Astrocyte (in vitro differentiated cells and primary cell): ENCODE data around the gene WDR43. TPM values are rescaled to one million over a fixed set of nuclear protein-coding genes. Genes with fewer than 3 reads are reported as not detected.

Source experiments
- DNase-seq: peaks from one replicate; pipeline ENCODE4 v3.0.0-alpha.2; 2010; ENCODE audit warnings: low read depth
- FAIRE-seq: peaks from 2 replicates; lab custom pipeline; 2011; peaks lifted over from hg19 to GRCh38; lab: Jason Lieb, UNC
- H2AFZ ChIP-seq: 2 replicates; pipeline ENCODE4 v1.6.0; 2012; ENCODE audit warnings: low read depth, low read length, inconsistent platforms
- H3K27ac ChIP-seq: 2 replicates; pipeline ENCODE4 v1.5.1; 2011; ENCODE audit warnings: low read depth, low read length, inconsistent platforms
- H3K27me3 ChIP-seq: 2 replicates; pipeline ENCODE4 v1.6.0; 2011; ENCODE audit warnings: low read length, inconsistent platforms; ENCODE audit not compliant: insufficient read depth
- H3K36me3 ChIP-seq: 2 replicates; pipeline ENCODE4 v1.5.1; 2011; ENCODE audit warnings: low read length, inconsistent platforms; ENCODE audit not compliant: insufficient read depth
- H3K4me1 ChIP-seq: 2 replicates; pipeline ENCODE4 v1.5.1; 2011; ENCODE audit warnings: low read length, inconsistent platforms; ENCODE audit not compliant: insufficient read depth
- H3K4me2 ChIP-seq: 2 replicates; pipeline ENCODE4 v1.6.0; 2012; ENCODE audit warnings: low read length, inconsistent platforms
- H3K4me3 ChIP-seq: 2 replicates; pipeline ENCODE4 v1.5.1; 2011; ENCODE audit warnings: low read depth, mild to moderate bottlenecking, low read length, inconsistent platforms; ENCODE audit not compliant: insufficient read depth
- H3K79me2 ChIP-seq: 2 replicates; pipeline ENCODE4 v1.6.0; 2012; ENCODE audit warnings: mild to moderate bottlenecking, low read length, inconsistent platforms; ENCODE audit not compliant: insufficient read depth
- H3K9ac ChIP-seq: 2 replicates; pipeline ENCODE4 v1.6.0; 2012; ENCODE audit warnings: mild to moderate bottlenecking, low read length, inconsistent platforms
- H3K9me3 ChIP-seq: 2 replicates; pipeline ENCODE4 v1.5.1; 2012; ENCODE audit warnings: low read depth, mild to moderate bottlenecking, low read length, inconsistent platforms; ENCODE audit not compliant: insufficient read depth
- H4K20me1 ChIP-seq: 2 replicates; pipeline ENCODE4 v1.6.0; 2012; ENCODE audit warnings: low read length, inconsistent platforms; ENCODE audit not compliant: insufficient read depth
- H3K27ac Mint-ChIP-seq: one replicate; pipeline ENCODE4 v1.8.0; 2021; ENCODE audit warnings: mild to moderate bottlenecking, mixed read lengths; ENCODE audit not compliant: unreplicated experiment
- H3K27me3 Mint-ChIP-seq: one replicate; pipeline ENCODE4 v1.8.0; 2021; ENCODE audit warnings: low read depth, mixed read lengths; ENCODE audit not compliant: unreplicated experiment
- H3K36me3 Mint-ChIP-seq: one replicate; pipeline ENCODE4 v1.8.0; 2021; ENCODE audit warnings: low read depth, mixed read lengths; ENCODE audit not compliant: unreplicated experiment
- H3K4me1 Mint-ChIP-seq: one replicate; pipeline ENCODE4 v1.8.0; 2021; ENCODE audit warnings: low read depth, mixed read lengths; ENCODE audit not compliant: unreplicated experiment
- H3K4me3 Mint-ChIP-seq: one replicate; pipeline ENCODE4 v1.8.0; 2021; ENCODE audit warnings: mild to moderate bottlenecking, moderate library complexity, mixed read lengths; ENCODE audit not compliant: unreplicated experiment
- H3K9me3 Mint-ChIP-seq: one replicate; pipeline ENCODE4 v1.8.0; 2021; ENCODE audit warnings: mild to moderate bottlenecking, mixed read lengths; ENCODE audit not compliant: unreplicated experiment
- EZH2 ChIP-seq: IDR thresholded peaks from 2 replicates; pipeline ENCODE4 v1.6.1; 2012; ENCODE audit warnings: mild to moderate bottlenecking, low read length, inconsistent platforms; ENCODE audit not compliant: insufficient read depth
- total RNA-seq: library from RNA; stranded (reverse); gene quantifications from 2 replicates; pipeline ENCODE4 v1.2.1, GENCODE V29; 2021
- TF ChIP-seq, protein P1 (sequence below): IDR thresholded peaks from 2 replicates; pipeline ENCODE4 v1.5.1; 2011; ENCODE audit warnings: low read depth, mild to moderate bottlenecking, inconsistent platforms, low read length, moderate library complexity; ENCODE audit not compliant: insufficient read depth

The WDR43 gene
- total RNA-seq, 1 donor from 2014 or later = 83.9 TPM

DNA sequence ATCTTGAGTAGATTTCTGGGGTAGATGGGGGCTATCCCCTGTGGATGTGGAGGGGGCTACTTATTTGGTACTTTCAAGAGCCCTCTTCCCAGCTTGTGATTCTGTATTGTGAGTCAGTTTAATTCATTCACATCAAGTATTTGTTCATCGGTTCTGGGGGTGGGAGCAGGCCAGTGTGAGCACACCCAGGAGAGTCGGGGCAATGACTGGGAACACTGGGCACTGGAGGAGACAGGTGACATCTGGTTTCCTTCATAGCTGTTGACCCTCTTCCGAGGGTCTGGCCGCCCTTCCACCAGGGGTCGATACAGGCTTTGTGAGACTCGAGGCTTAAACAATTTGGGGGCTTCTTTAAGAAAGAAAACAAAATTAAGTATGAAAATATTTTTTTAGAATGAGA lies 84.1 kb downstream of the WDR43 start:
- DNase-seq (no peak), FAIRE-seq (no peak)
- H3K36me3 Mint-ChIP-seq = no peaks in the 10 kb centered on the region
- no peaks in the 10 kb centered on the region for H3K36me3 ChIP-seq
- H3K9me3 ChIP-seq = no peaks in the 10 kb centered on the region
- no peaks in the 10 kb centered on the region for H3K9me3 Mint-ChIP-seq
- H3K4me1 Mint-ChIP-seq = peaks cover 7% of the 10 kb centered on the region
- H3K27me3 Mint-ChIP-seq = peaks cover 21% of the 10 kb centered on the region
- no peak overlapping the region for H3K4me3 ChIP-seq
- no peak for TF ChIP-seq EZH2
- TF ChIP-seq, protein P1, sequence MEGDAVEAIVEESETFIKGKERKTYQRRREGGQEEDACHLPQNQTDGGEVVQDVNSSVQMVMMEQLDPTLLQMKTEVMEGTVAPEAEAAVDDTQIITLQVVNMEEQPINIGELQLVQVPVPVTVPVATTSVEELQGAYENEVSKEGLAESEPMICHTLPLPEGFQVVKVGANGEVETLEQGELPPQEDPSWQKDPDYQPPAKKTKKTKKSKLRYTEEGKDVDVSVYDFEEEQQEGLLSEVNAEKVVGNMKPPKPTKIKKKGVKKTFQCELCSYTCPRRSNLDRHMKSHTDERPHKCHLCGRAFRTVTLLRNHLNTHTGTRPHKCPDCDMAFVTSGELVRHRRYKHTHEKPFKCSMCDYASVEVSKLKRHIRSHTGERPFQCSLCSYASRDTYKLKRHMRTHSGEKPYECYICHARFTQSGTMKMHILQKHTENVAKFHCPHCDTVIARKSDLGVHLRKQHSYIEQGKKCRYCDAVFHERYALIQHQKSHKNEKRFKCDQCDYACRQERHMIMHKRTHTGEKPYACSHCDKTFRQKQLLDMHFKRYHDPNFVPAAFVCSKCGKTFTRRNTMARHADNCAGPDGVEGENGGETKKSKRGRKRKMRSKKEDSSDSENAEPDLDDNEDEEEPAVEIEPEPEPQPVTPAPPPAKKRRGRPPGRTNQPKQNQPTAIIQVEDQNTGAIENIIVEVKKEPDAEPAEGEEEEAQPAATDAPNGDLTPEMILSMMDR = no peak
- H4K20me1 ChIP-seq = no peaks in the 10 kb centered on the region
- no peak overlapping the region for H3K4me2 ChIP-seq
- no peak overlapping the region for H3K27ac ChIP-seq
- no peaks in the 10 kb centered on the region for H3K79me2 ChIP-seq
- H3K27ac Mint-ChIP-seq = no peak overlapping the region
- H3K9ac ChIP-seq = no peak overlapping the region
- no peak overlapping the region for H3K4me3 Mint-ChIP-seq
- no peaks in the 10 kb centered on the region for H3K27me3 ChIP-seq
- peaks cover 12% of the 10 kb centered on the region for H3K4me1 ChIP-seq
- H2AFZ ChIP-seq = no peak overlapping the region

DNA sequence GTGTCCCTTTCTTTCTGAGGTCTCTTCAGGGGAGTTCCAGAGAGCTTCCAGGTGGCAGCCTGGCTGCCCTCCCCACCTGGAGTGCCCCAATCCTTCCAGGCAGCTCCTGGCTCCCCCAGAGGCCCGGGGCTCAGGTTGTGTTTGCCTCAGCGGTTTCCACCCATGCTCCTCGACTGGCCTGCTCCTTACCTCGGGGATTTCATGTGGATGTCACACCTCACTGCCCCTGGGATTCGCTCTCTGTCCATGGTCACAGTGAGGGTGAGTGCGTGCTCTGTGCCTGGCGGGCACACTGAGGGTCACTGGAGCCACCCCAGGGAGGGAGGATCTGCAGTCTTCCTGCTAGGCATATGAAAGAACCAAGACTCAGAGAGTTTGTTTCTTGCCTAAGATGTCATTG lies 84.6 kb downstream of the WDR43 start:
- Histone ChIP-seq H3K4me3 (no peak overlapping the region), H3K79me2 (no peaks in the 10 kb centered on the region), H3K9ac (no peak overlapping the region), H3K36me3 (no peaks in the 10 kb centered on the region), H3K9me3 (no peaks in the 10 kb centered on the region), H3K4me1 (peaks cover 12% of the 10 kb centered on the region), H2AFZ (no peak overlapping the region), H4K20me1 (no peaks in the 10 kb centered on the region), H3K27me3 (no peaks in the 10 kb centered on the region), H3K27ac (no peak overlapping the region), H3K4me2 (no peak overlapping the region)
- no peak overlapping the region for H3K4me3 Mint-ChIP-seq
- no peak for TF ChIP-seq EZH2
- TF ChIP-seq, protein P1 = no peak
- FAIRE-seq (no peak), DNase-seq (no peak)
- no peaks in the 10 kb centered on the region for H3K9me3 Mint-ChIP-seq
- no peak overlapping the region for H3K27ac Mint-ChIP-seq
- H3K4me1 Mint-ChIP-seq = peaks cover 7% of the 10 kb centered on the region
- peaks cover 24% of the 10 kb centered on the region for H3K27me3 Mint-ChIP-seq
- H3K36me3 Mint-ChIP-seq = no peaks in the 10 kb centered on the region

DNA sequence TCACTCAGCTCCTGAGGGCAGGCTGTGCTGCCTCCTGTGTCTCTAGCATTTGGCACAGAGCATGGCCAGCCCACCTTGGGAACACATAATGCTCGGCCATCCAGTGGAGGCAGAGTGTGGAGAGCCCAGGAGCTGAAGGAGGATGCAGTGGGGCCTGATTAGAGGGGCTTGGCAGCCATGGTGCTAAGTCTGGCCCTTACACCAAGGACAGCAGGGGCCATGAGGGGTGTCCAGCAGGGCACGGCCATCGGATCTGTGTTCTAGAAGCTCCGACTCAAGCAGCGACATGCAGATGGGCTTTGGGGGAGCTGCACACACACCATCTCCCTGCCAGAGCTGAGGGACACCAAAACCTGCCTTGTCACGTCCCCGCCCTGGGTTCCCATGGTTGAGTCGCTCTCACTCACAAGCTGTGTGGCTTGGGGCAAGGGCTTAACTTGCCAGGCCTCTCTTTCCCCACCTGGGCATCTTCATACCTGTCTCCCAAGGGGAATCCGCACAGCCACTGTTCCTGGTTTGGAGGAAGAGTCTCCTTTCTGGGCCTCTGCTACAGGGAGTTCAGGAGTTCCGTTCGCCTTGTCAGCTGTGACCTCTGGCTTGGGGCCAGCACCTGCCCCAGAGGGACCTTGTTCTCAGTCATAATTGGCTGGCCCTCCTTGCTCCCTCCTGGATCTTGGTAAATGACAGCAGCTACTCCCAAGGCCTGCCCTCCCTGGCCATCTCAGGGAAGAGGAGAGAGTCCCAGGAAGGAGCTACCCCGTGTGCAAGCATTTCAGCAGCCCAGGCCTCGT lies 85.3 kb downstream of the WDR43 start:
- peaks cover 7% of the 10 kb centered on the region for H3K4me1 Mint-ChIP-seq
- H2AFZ ChIP-seq = no peak overlapping the region
- H3K4me1 ChIP-seq = peaks cover 12% of the 10 kb centered on the region
- H3K4me3 Mint-ChIP-seq = no peak overlapping the region
- H3K4me2 ChIP-seq = no peak overlapping the region
- no peak overlapping the region for H3K27ac Mint-ChIP-seq
- H3K9me3 Mint-ChIP-seq = no peaks in the 10 kb centered on the region
- H3K9me3 ChIP-seq = no peaks in the 10 kb centered on the region
- no peak overlapping the region for H3K9ac ChIP-seq
- no peaks in the 10 kb centered on the region for H3K27me3 ChIP-seq
- no peaks in the 10 kb centered on the region for H3K36me3 ChIP-seq
- FAIRE-seq (no peak), DNase-seq (no peak)
- H3K79me2 ChIP-seq = no peaks in the 10 kb centered on the region
- no peak overlapping the region for H3K4me3 ChIP-seq
- TF ChIP-seq, protein P1 = no peak
- TF ChIP-seq EZH2 = no peak
- H3K27ac ChIP-seq = no peak overlapping the region
- H3K36me3 Mint-ChIP-seq = no peaks in the 10 kb centered on the region
- H3K27me3 Mint-ChIP-seq = peaks cover 28% of the 10 kb centered on the region
- no peaks in the 10 kb centered on the region for H4K20me1 ChIP-seq
